ENCODE data around the gene STMN1. TPM values are rescaled to one million over a fixed set of nuclear protein-coding genes. Genes with fewer than 3 reads are reported as not detected.

Gene STMN1
- total and polyA plus RNA-seq, 9 of the 15 experiments (the other 6 are each of a cell fraction or from before 2014, with no cell fraction given), result 269 to 2,153 (median 595) TPM

DNA sequence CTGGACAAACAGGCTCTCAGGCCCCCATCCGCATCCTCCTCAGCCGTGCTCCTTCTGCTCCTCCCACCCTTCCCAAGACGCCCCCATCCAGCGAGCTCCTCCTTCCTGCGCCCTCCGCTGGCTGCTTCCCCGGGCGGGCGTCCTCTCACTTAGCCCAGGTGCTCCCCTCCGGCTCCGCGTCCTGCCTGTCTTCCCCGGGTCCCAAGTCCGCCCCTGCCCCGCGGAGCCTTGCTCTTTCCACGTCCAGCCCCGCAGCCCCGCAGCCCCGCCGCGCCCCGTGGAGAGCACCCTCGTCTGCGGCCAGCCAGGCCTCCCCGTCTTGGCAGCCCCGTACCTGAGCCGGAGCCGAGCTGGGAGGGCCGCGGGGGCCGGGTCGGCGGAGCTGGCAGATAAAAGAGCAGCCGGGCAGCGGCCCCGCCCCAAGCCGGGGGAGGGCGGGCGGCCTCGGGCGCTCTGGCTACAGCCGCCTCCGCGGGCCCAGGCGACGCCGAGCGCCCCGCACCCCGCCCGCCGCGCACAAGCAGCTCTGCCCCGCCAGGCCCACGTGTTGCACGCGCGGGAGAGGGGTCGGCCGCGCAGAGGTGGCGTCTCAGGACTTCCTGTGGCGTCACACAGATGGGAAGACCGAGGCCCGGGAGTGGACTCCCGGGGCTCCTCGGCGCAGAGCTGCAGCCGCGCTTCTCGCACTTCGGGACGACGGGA, 30.9 kb downstream of the STMN1 start, which contains the start of gene PAQR7 (continued):
- TF ChIP-seq, protein P1, sequence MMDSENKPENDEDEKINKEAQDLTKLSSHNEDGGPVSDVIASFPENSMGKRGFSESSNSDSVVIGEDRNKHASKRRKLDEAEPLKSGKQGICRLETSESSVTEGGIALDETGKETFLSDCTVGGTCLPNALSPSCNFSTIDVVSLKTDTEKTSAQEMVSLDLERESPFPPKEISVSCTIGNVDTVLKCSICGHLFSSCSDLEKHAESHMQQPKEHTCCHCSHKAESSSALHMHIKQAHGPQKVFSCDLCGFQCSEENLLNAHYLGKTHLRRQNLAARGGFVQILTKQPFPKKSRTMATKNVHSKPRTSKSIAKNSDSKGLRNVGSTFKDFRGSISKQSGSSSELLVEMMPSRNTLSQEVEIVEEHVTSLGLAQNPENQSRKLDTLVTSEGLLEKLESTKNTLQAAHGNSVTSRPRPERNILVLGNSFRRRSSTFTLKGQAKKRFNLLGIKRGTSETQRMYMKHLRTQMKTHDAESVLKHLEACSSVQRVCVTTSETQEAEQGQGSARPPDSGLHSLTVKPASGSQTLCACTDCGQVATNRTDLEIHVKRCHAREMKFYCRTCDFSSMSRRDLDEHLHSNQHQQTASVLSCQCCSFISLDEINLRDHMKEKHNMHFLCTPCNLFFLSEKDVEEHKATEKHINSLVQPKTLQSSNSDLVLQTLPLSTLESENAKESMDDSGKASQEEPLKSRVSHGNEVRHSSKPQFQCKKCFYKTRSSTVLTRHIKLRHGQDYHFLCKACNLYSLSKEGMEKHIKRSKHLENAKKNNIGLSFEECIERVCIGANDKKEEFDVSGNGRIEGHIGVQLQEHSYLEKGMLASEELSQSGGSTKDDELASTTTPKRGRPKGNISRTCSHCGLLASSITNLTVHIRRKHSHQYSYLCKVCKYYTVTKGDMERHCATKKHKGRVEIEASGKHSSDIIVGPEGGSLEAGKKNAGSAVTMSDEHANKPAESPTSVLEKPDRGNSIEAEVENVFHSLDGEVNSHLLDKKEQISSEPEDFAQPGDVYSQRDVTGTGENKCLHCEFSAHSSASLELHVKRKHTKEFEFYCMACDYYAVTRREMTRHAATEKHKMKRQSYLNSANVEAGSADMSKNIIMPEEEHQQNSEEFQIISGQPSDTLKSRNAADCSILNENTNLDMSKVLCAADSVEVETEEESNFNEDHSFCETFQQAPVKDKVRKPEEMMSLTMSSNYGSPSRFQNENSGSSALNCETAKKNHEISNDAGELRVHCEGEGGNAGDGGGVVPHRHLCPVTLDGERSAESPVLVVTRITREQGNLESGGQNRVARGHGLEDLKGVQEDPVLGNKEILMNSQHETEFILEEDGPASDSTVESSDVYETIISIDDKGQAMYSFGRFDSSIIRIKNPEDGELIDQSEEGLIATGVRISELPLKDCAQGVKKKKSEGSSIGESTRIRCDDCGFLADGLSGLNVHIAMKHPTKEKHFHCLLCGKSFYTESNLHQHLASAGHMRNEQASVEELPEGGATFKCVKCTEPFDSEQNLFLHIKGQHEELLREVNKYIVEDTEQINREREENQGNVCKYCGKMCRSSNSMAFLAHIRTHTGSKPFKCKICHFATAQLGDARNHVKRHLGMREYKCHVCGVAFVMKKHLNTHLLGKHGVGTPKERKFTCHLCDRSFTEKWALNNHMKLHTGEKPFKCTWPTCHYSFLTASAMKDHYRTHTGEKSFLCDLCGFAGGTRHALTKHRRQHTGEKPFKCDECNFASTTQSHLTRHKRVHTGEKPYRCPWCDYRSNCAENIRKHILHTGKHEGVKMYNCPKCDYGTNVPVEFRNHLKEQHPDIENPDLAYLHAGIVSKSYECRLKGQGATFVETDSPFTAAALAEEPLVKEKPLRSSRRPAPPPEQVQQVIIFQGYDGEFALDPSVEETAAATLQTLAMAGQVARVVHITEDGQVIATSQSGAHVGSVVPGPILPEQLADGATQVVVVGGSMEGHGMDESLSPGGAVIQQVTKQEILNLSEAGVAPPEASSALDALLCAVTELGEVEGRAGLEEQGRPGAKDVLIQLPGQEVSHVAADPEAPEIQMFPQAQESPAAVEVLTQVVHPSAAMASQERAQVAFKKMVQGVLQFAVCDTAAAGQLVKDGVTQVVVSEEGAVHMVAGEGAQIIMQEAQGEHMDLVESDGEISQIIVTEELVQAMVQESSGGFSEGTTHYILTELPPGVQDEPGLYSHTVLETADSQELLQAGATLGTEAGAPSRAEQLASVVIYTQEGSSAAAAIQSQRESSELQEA (IDR thresholded peaks at IDR 0.05; ENCODE audit: low read depth), result no peak
- no peak for TF ChIP-seq THRAP3 (IDR thresholded peaks at IDR 0.05; ENCODE audit: borderline replicate concordance)
- TF ChIP-seq ZNF280A (IDR thresholded peaks at IDR 0.05; ENCODE audit: low read depth, partially characterized antibody), result no peak
- no peak for TF ChIP-seq RFX7 (CRISPR knock-in tag; IDR thresholded peaks at IDR 0.05)
- no peak for TF ChIP-seq ZNF551 (CRISPR knock-in tag; IDR thresholded peaks at IDR 0.05)
- no peak for TF ChIP-seq MCM7 (IDR thresholded peaks at IDR 0.05)
- TF ChIP-seq, protein P2, sequence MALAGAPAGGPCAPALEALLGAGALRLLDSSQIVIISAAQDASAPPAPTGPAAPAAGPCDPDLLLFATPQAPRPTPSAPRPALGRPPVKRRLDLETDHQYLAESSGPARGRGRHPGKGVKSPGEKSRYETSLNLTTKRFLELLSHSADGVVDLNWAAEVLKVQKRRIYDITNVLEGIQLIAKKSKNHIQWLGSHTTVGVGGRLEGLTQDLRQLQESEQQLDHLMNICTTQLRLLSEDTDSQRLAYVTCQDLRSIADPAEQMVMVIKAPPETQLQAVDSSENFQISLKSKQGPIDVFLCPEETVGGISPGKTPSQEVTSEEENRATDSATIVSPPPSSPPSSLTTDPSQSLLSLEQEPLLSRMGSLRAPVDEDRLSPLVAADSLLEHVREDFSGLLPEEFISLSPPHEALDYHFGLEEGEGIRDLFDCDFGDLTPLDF (CRISPR knock-in tag; IDR thresholded peaks at IDR 0.05), result 0 out of 2 replicates have a peak, but pooled peaks have one; percentile 67
- TF ChIP-seq ZNF695 (CRISPR knock-in tag; IDR thresholded peaks at IDR 0.05), result 0 out of 2 replicates have a peak, but pooled peaks have one; percentile 31
- TF ChIP-seq ZNF347 (CRISPR knock-in tag; IDR thresholded peaks at IDR 0.05; ENCODE audit: low read depth), result no peak
- TF ChIP-seq CC2D1A (IDR thresholded peaks at IDR 0.05), result no peak
- TF ChIP-seq, protein P3, sequence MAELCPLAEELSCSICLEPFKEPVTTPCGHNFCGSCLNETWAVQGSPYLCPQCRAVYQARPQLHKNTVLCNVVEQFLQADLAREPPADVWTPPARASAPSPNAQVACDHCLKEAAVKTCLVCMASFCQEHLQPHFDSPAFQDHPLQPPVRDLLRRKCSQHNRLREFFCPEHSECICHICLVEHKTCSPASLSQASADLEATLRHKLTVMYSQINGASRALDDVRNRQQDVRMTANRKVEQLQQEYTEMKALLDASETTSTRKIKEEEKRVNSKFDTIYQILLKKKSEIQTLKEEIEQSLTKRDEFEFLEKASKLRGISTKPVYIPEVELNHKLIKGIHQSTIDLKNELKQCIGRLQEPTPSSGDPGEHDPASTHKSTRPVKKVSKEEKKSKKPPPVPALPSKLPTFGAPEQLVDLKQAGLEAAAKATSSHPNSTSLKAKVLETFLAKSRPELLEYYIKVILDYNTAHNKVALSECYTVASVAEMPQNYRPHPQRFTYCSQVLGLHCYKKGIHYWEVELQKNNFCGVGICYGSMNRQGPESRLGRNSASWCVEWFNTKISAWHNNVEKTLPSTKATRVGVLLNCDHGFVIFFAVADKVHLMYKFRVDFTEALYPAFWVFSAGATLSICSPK (IDR thresholded peaks at IDR 0.05; ENCODE audit: borderline replicate concordance), result no peak
- TF ChIP-seq ZNF778 (CRISPR knock-in tag; IDR thresholded peaks at IDR 0.05), result no peak
